Transverse colon (tissue), 4 donors: ENCODE data around the gene NPPA. TPM values are rescaled to one million over a fixed set of nuclear protein-coding genes. Genes with fewer than 3 reads are reported as not detected.
A peak's percentile ranks its signal among the peaks of the same experiment; 100 is the strongest.

ENCODE experiments used
- DNase-seq: peaks from one replicate; pipeline ENCODE4 v3.0.0-alpha.2; 2019
- H3K27ac ChIP-seq, 4 donors: fragments of 200-600 bp; sonication (generic); 2 replicates each; pipeline ENCODE4 v1.5.1; 2016 to 2018; ENCODE audit warnings: inconsistent platforms in 4 of 4
- H3K27me3 ChIP-seq: fragments of 200-600 bp; sonication (generic); 2 replicates; pipeline ENCODE4 v1.5.1; 2017; ENCODE audit warnings: inconsistent platforms
- H3K36me3 ChIP-seq, 4 donors: fragments of 200-600 bp; sonication (generic); 2 replicates each; pipeline ENCODE4 v1.5.1; 2017 to 2019; ENCODE audit warnings: inconsistent platforms in 4 of 4
- H3K4me1 ChIP-seq, 4 donors: fragments of 200-600 bp; sonication (generic); 2 replicates each; pipeline ENCODE4 v1.5.1; 2017 to 2020; ENCODE audit warnings: inconsistent platforms in 4 of 4
- H3K4me3 ChIP-seq, 4 donors: fragments of 200-600 bp; sonication (generic); 1 replicate in 1 of 4; 2 replicates in 3 of 4; pipeline versions ENCODE4 v1.5.1 to v1.6.1; 2017 to 2019; ENCODE audit warnings: inconsistent platforms in 4 of 4
- H3K9me3 ChIP-seq, 2 donors: fragments of 200-600 bp; sonication (generic); 2 replicates each; pipeline ENCODE4 v1.5.1; 2017 to 2019; ENCODE audit warnings: inconsistent platforms in 2 of 2
- EP300 ChIP-seq: sonication (generic); formaldehyde crosslinking; IDR thresholded peaks from one replicate; pipeline ENCODE4 v1.6.1; 2017; ENCODE audit warnings: antibody characterized with exemption, low read depth
- POLR2A ChIP-seq: fragments of 450-650 bp; IDR thresholded peaks from one replicate; pipeline ENCODE4 v1.6.1; 2016; ENCODE audit warnings: antibody characterized with exemption, mild to moderate bottlenecking, moderate library complexity
- POLR2AphosphoS5 ChIP-seq, 3 donors: sonication (generic); formaldehyde crosslinking; IDR thresholded peaks; one replicate each; pipeline ENCODE4 v1.6.1; 2016; ENCODE audit warnings: antibody characterized with exemption in 3 of 3
- WGBS, 2 donors: methylation state at CpG; one replicate each; pipeline ENCODE4 v1.1.5; 2018; ENCODE audit warnings: low coverage in 1 of 2; 5-methylcytosine and 5-hydroxymethylcytosine counted together
- in situ Hi-C, 4 donors: fragments of 200-750 bp; cut with MboI; loops; one replicate each; pipeline versions ENCODE4 v1.15.0 to v1.15.1; 2017; ENCODE audit warnings: low sequenced_read_pairs in 3 of 4, low pct_ligation_motif_present in 1 of 4, low pct_unique_long_range_greater_than_20kb in 1 of 4
- intact Hi-C: fragments of 100-400 bp; cut with DNase I; formaldehyde crosslinking; loops from one replicate; pipeline ENCODE4 v1.15.1; 2023; ENCODE audit warnings: low total_unique reads
- total RNA-seq, 4 donors: library from RNA; depleted of rRNA; stranded (reverse); fragments of >200 nt; gene quantifications; one replicate each; pipeline ENCODE4 v1.1.0, GENCODE V29; 2016
- TF ChIP-seq, protein P1 (sequence below), 5 experiments: fragments of 200-600 bp in 3 of 5; fragments of 450-650 bp in 2 of 5; sonication (generic) in 3 of 5; IDR thresholded peaks; 1 replicate in 2 of 5; 2 replicates in 3 of 5; pipeline ENCODE4 v1.5.1; 2016 to 2017; ENCODE audit warnings: antibody characterized with exemption in 5 of 5, inconsistent platforms in 3 of 5, mild to moderate bottlenecking in 2 of 5, moderate library complexity in 1 of 5

The NPPA gene
- total RNA-seq, 4 donors from 2014 or later = not detected

DNA sequence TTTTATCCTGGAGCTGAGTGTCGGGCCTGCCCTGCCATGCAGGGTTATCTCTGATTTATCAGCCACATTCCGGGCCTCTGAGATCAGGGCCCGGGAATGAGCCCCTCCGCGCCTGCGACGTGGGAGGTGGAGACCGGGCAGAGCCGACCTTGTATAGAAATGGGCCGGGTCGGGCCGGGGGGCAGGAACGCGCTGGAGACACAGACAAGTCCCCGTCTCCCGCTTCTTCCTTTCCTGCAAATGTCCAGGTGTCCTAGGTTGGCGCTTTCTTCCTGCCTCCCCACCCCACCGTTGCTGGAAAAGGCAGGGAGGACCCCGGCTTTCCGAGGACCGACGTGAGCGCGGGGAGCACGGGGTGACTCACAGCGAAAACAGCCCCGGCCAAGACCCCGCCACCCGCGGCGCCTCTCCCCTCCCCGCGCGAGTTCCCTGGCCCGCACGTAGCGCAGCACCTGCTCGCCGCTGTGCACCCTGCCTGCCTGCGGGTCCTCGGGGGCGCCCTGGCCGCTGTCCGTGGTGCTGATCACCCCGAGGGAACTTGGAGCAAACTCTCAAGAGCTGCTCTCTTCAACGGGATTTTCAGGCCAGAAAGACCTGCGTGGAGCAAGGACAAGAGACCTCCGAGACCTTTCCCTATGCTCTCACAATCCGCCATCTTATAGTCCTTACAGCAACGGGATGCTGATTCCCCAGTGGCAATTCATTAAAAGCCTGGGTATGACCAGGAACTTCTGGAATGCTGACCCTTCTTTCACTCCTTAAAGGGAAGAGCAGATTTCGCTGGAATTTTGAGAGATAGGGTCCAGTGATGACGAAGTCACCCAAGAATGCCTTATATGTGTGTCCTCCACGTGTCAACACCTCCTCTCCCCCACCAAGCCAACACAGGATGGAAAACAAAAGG, 11.6 kb upstream of the NPPA start:
- WGBS, 2 donors = 11 to 25% methylated on average over 3 to 41 of the region's 53 CpGs
- Histone ChIP-seq H3K27me3 (peaks cover 77% of the 10 kb centered on the region), H3K9me3 (no peaks in the 10 kb centered on the region), H3K4me3 (no peak overlapping the region), H3K4me1 (peaks cover 0 to 4% (median 0%) of the 10 kb centered on the region in 4 donors), H3K36me3 (no peaks in the 10 kb centered on the region), H3K27ac (no peak overlapping the region)
- intact Hi-C loops = no loop called here
- TF ChIP-seq EP300 (no peak), POLR2AphosphoS5 (IDR thresholded peaks at IDR 0.05) (no peak), POLR2A (no peak)
- TF ChIP-seq, protein P1, sequence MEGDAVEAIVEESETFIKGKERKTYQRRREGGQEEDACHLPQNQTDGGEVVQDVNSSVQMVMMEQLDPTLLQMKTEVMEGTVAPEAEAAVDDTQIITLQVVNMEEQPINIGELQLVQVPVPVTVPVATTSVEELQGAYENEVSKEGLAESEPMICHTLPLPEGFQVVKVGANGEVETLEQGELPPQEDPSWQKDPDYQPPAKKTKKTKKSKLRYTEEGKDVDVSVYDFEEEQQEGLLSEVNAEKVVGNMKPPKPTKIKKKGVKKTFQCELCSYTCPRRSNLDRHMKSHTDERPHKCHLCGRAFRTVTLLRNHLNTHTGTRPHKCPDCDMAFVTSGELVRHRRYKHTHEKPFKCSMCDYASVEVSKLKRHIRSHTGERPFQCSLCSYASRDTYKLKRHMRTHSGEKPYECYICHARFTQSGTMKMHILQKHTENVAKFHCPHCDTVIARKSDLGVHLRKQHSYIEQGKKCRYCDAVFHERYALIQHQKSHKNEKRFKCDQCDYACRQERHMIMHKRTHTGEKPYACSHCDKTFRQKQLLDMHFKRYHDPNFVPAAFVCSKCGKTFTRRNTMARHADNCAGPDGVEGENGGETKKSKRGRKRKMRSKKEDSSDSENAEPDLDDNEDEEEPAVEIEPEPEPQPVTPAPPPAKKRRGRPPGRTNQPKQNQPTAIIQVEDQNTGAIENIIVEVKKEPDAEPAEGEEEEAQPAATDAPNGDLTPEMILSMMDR (IDR thresholded peaks at IDR 0.05) = no peak
- in situ Hi-C loops = no loop called here
- DNase-seq = peak; percentile 40

DNA sequence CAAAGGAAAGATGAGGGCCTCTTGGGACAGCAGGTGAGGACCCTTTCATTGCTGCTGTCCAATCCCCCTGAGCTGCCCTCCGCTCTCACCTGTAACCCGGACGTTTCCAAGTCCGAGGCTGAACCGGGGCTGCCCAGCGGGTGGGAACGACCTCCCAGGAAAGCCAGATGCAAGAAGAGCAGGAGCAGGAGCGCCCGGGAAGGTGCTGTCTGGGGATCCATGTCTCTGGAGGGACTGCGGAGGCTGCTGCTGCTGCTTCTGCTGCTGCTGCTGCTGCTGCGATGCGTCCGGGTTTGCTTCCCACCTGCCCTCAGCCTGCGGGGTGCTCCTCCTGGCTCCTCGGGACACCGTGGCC, 11.0 kb upstream of the NPPA start, which contains the start of gene NPPB:
Gene NPPB, minus strand, starts transcription at position 333 of the 355 bp plus-strand sequence. Its CDS starts 112 bp downstream, at position 221.
- H3K36me3 ChIP-seq = no peaks in the 10 kb centered on the region
- in situ Hi-C loops (no loop called here), intact Hi-C loops (no loop called here)
- no peaks in the 10 kb centered on the region for H3K9me3 ChIP-seq
- TF ChIP-seq EP300 = no peak
- TF ChIP-seq POLR2AphosphoS5 (IDR thresholded peaks at IDR 0.05) = no peak
- TF ChIP-seq, protein P1 (IDR thresholded peaks at IDR 0.05) = no peak
- TF ChIP-seq POLR2A = no peak
- H3K4me1 ChIP-seq = peaks cover 0 to 4% (median 0%) of the 10 kb centered on the region in 4 donors
- H3K27ac ChIP-seq = no peak within 1 kb of the TSS
- WGBS, 2 donors = 45% methylated on average over 13 of the region's 16 CpGs; no CpG with 5 or more reads in 1 of the 2 donors
- H3K27me3 ChIP-seq = peaks cover 82% of the 10 kb centered on the region
- no peak within 1 kb of the TSS for H3K4me3 ChIP-seq
- no peak for DNase-seq

DNA sequence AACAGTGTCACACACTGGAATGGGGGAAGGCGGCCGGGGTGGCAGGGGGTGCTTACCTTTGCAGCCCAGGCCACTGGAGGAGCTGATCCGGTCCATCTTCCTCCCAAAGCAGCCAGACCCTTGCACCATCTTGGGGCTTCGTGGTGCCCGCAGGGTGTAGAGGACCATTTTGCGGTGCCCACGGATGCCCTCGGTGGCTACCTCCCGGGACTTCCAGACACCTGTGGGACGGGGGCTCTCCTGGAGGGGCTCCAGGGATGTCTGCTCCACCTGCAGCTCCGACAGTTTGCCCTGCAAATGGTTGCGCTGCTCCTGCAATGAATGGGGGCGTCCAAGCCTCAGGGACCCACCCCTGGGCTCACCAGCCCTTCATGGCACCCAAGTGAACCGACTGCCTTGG, 10.6 kb upstream of the NPPA start:
- Histone ChIP-seq H3K9me3 (no peaks in the 10 kb centered on the region), H3K27ac (no peak overlapping the region), H3K4me1 (peaks cover 0 to 4% (median 0%) of the 10 kb centered on the region in 4 donors), H3K36me3 (no peaks in the 10 kb centered on the region), H3K4me3 (no peak overlapping the region), H3K27me3 (peaks cover 82% of the 10 kb centered on the region)
- in situ Hi-C loops = no loop called here
- TF ChIP-seq POLR2A = no peak
- TF ChIP-seq, protein P1 (IDR thresholded peaks at IDR 0.05) = no peak
- TF ChIP-seq EP300 = no peak
- TF ChIP-seq POLR2AphosphoS5 (IDR thresholded peaks at IDR 0.05) = no peak
- 80% methylated on average over 13 of the region's 14 CpGs; no CpG with 5 or more reads in 1 of the 2 donors for WGBS, 2 donors
- no peak for DNase-seq
- intact Hi-C loops = no loop called here

DNA sequence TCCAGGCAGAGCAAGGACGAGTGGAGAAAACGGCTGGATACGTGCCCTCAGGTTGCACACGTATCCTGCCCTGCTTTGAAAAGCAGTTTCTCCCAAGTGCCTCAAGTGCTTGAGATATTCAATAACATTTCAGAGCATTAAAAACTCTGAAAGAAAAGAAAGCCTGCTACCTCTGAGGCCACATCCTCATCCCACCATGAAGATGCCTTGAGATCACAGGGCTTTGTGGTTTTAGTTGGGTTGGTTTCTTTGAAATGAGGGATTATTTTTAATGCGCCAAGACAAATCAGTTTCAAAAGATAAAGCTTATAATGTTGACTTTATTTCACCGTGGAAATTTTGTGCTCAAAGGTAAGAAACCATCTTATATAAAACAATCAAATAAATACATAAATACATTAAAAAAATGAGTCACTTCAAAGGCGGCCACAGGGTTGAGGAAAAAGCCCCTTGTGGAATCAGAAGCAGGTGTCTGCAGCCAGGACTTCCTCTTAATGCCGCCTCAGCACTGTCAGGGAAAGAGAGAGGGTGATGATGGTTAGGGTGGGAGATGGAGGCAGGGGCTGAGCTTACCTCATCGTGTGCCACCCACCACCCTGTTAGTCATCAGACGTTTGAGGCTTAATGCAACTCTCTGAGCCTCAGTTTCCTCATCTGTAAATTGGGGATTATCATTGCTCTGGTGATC, 9.7 kb upstream of the NPPA start:
- WGBS, 2 donors = 31 to 34% methylated on average over 4 to 10 of the region's 10 CpGs
- Histone ChIP-seq H3K4me1 (peaks cover 0 to 4% (median 0%) of the 10 kb centered on the region in 4 donors), H3K9me3 (no peaks in the 10 kb centered on the region), H3K36me3 (no peaks in the 10 kb centered on the region), H3K4me3 (no peak overlapping the region), H3K27me3 (peaks cover 75% of the 10 kb centered on the region), H3K27ac (no peak overlapping the region)
- intact Hi-C loops = no loop called here
- TF ChIP-seq POLR2A (no peak), POLR2AphosphoS5 (IDR thresholded peaks at IDR 0.05) (no peak), EP300 (no peak)
- TF ChIP-seq, protein P1 (IDR thresholded peaks at IDR 0.05) = no peak
- no peak for DNase-seq
- in situ Hi-C loops = no loop called here
